Neural progenitor cell (in vitro differentiated cells): ENCODE data around the gene TRIM66.

Source experiments
- CTCF ChIP-seq: fragments of 200-600 bp; sonication (generic); IDR thresholded peaks from 2 replicates; pipeline ENCODE4 v1.5.1; 2017; ENCODE audit warnings: antibody characterized with exemption, mild to moderate bottlenecking
- EZH2phosphoT487 ChIP-seq: fragments of 200-600 bp; sonication (generic); IDR thresholded peaks from 2 replicates; pipeline ENCODE4 v1.6.1; 2017; ENCODE audit warnings: antibody characterized with exemption

GRCh38 chr11:8613036-8613435 is 69.4 kb downstream of the TRIM66 start:
- TF ChIP-seq CTCF = no peak
- TF ChIP-seq EZH2phosphoT487 = no peak
